Epithelial cell of proximal tubule (primary cell): ENCODE results near the gene KRTAP19-6. TPM values are rescaled to one million over a fixed set of nuclear protein-coding genes. Genes with fewer than 3 reads are reported as not detected.
"Not testable (repeated sequence)": the region's sequence is repeated elsewhere in the genome, so short reads cannot be mapped to it uniquely, and the experiment has no call there.

Source experiments
- DNase-seq: peaks from one replicate; pipeline ENCODE4 v3.0.0-alpha.2; 2011; ENCODE audit warnings: low read depth
- H3K4me3 ChIP-seq: 2 replicates; pipeline ENCODE4 v1.5.1; 2011; ENCODE audit warnings: low read depth, mild to moderate bottlenecking, low read length
- CTCF ChIP-seq: conservative IDR thresholded peaks from 2 replicates; pipeline ENCODE4 v1.5.1; 2012; ENCODE audit warnings: low read depth, mild to moderate bottlenecking, low read length
- total RNA-seq: library from RNA; depleted of rRNA; stranded (reverse); fragments of >200 nt; gene quantifications from 2 replicates; pipeline ENCODE4 v1.2.3, GENCODE V29; 2015

KRTAP19-6 gene
- total RNA-seq, 1 donor from 2014 or later, result not detected

- TF ChIP-seq CTCF, result no peak
- no peak overlapping the region for H3K4me3 ChIP-seq
- DNase-seq, result no peak
Observed at GRCh38 chr21:30515681-30516080, 26.0 kb downstream of the KRTAP19-6 start.

GRCh38 chr21:30505621-30506205 is 36.0 kb downstream of the KRTAP19-6 start:
- TF ChIP-seq CTCF, result peak; percentile 29
- not testable (repeated sequence) for DNase-seq, H3K4me3 ChIP-seq

GRCh38 chr21:30502041-30502440 is 39.6 kb downstream of the KRTAP19-6 start, which contains the start of gene KRTAP19-5:
Gene KRTAP19-5, minus strand, starts transcription at chr21:30502141. Its CDS starts 51 bp downstream, at chr21:30502090.
- TF ChIP-seq CTCF, result no peak
- no peak within 1 kb of the TSS for H3K4me3 ChIP-seq
- no peak for DNase-seq

- TF ChIP-seq CTCF, result no peak
- DNase-seq, result no peak
- H3K4me3 ChIP-seq, result no peak within 1 kb of the TSS
Observed at GRCh38 chr21:30497065-30497464, 44.6 kb downstream of the KRTAP19-6 start, which contains the start of gene KRTAP19-4. Gene KRTAP19-4, minus strand, starts transcription at chr21:30497165. Its CDS starts 55 bp downstream, at chr21:30497110.

- no peak within 1 kb of the TSS for H3K4me3 ChIP-seq
- no peak for DNase-seq
- no peak for TF ChIP-seq CTCF
Observed at GRCh38 chr21:30491963-30492428, 49.7 kb downstream of the KRTAP19-6 start, which contains the start of gene KRTAP19-3. Gene KRTAP19-3, minus strand, starts transcription at chr21:30492013. Its CDS starts 56 bp downstream, at chr21:30491957.

Other genes starting within 250 kb of the KRTAP19-6 start
- gene KRTAP26-1, start 221.5 kb downstream of the KRTAP19-6 start, total RNA-seq, result not detected in 2 replicates
- gene KRTAP27-1, start 204.2 kb downstream of the KRTAP19-6 start, total RNA-seq, result not detected in 2 replicates
- not detected in 2 replicates for gene KRTAP23-1, start 193.3 kb downstream of the KRTAP19-6 start, total RNA-seq
- gene KRTAP13-2, start 169.6 kb downstream of the KRTAP19-6 start, total RNA-seq, result not detected in 2 replicates
- gene KRTAP13-1, start 145.8 kb downstream of the KRTAP19-6 start, total RNA-seq, result not detected in 2 replicates
- not detected in 2 replicates for gene KRTAP13-3, start 115.9 kb downstream of the KRTAP19-6 start, total RNA-seq
- not detected in 2 replicates for gene KRTAP13-4, start 111.6 kb downstream of the KRTAP19-6 start, total RNA-seq
- gene KRTAP15-1, start 101.6 kb downstream of the KRTAP19-6 start, total RNA-seq, result not detected in 2 replicates
- gene KRTAP19-1, start 61.5 kb downstream of the KRTAP19-6 start, total RNA-seq, result not detected in 2 replicates
- not detected in 2 replicates for gene KRTAP19-2, start 54.4 kb downstream of the KRTAP19-6 start, total RNA-seq
- not detected in 2 replicates for gene KRTAP19-3, start 49.9 kb downstream of the KRTAP19-6 start, total RNA-seq
- not detected in 2 replicates for gene KRTAP19-4, start 44.7 kb downstream of the KRTAP19-6 start, total RNA-seq
- gene KRTAP19-5, start 39.7 kb downstream of the KRTAP19-6 start, total RNA-seq, result not detected in 2 replicates
- gene KRTAP19-7, start 19.4 kb upstream of the KRTAP19-6 start, total RNA-seq, result not detected in 2 replicates
- not detected in 2 replicates for gene KRTAP22-2, start 48.5 kb upstream of the KRTAP19-6 start, total RNA-seq
- not detected in 2 replicates for gene KRTAP6-3, start 50.6 kb upstream of the KRTAP19-6 start, total RNA-seq
- gene KRTAP6-2, start 57.0 kb upstream of the KRTAP19-6 start, total RNA-seq, result not detected in 2 replicates
- gene KRTAP22-1, start 59.2 kb upstream of the KRTAP19-6 start, total RNA-seq, result not detected in 2 replicates
- not detected in 2 replicates for gene KRTAP6-1, start 72.1 kb upstream of the KRTAP19-6 start, total RNA-seq
- not detected in 2 replicates for gene KRTAP20-1, start 74.6 kb upstream of the KRTAP19-6 start, total RNA-seq
- not detected in 2 replicates for gene KRTAP20-4, start 78.8 kb upstream of the KRTAP19-6 start, total RNA-seq
- not detected in 2 replicates for gene KRTAP20-2, start 93.3 kb upstream of the KRTAP19-6 start, total RNA-seq
- not detected in 2 replicates for gene KRTAP20-3, start 101.0 kb upstream of the KRTAP19-6 start, total RNA-seq
- not detected in 2 replicates for gene KRTAP21-3, start 176.9 kb upstream of the KRTAP19-6 start, total RNA-seq
- not detected in 2 replicates for gene KRTAP21-2, start 205.4 kb upstream of the KRTAP19-6 start, total RNA-seq
- gene KRTAP21-1, start 213.6 kb upstream of the KRTAP19-6 start, total RNA-seq, result not detected in 2 replicates